Measurements from ENCODE around the gene TMEM250. TPM values are rescaled to one million over a fixed set of nuclear protein-coding genes. Genes with fewer than 3 reads are reported as not detected.

The TMEM250 gene
- total RNA-seq, 1 donor from 2014 or later, result 30.7 TPM

- peak within 1 kb of the TSS; percentile 87 for H3K27ac ChIP-seq
- no peaks in the 10 kb centered on the region for H3K27me3 ChIP-seq
- DNase-seq (peak; percentile 90), ATAC-seq (peak; percentile 69)
- no peak for TF ChIP-seq CTCF (IDR thresholded peaks at IDR 0.05)
- peaks cover 47% of the 10 kb centered on the region for H3K4me1 ChIP-seq
- peak within 1 kb of the TSS; percentile 84 for H3K4me3 ChIP-seq
- no peaks in the 10 kb centered on the region for H3K9me3 ChIP-seq
- intact Hi-C loops (cut with DNase I), result no loop called here
- no peaks in the 10 kb centered on the region for H3K36me3 ChIP-seq
Measured at GRCh38 chr9:136095070-136096058, 23.3 kb downstream of the TMEM250 start, which contains the start of gene NACC2. Gene NACC2, minus strand, starts transcription at chr9:136095289. Its CDS starts 44,768 bp downstream, at chr9:136050521.

- intact Hi-C loops (cut with DNase I), result no loop called here
- no peak for TF ChIP-seq CTCF (IDR thresholded peaks at IDR 0.05)
- H3K4me3 ChIP-seq, result peak overlapping the region; percentile 84
- H3K27ac ChIP-seq, result peak overlapping the region; percentile 87
- peak; percentile 81 for ATAC-seq
- no peaks in the 10 kb centered on the region for H3K27me3 ChIP-seq
- DNase-seq, result peak; percentile 92
- no peaks in the 10 kb centered on the region for H3K36me3 ChIP-seq
- H3K9me3 ChIP-seq, result no peaks in the 10 kb centered on the region
- peaks cover 58% of the 10 kb centered on the region for H3K4me1 ChIP-seq
Measured at GRCh38 chr9:136093995-136094881, 24.4 kb downstream of the TMEM250 start.

GRCh38 chr9:136093346-136093986 lies 25.2 kb downstream of the TMEM250 start:
- Histone ChIP-seq H3K27ac (peak overlapping the region; percentile 87), H3K4me1 (peaks cover 60% of the 10 kb centered on the region), H3K36me3 (no peaks in the 10 kb centered on the region), H3K9me3 (no peaks in the 10 kb centered on the region), H3K27me3 (no peaks in the 10 kb centered on the region), H3K4me3 (peak overlapping the region; percentile 84)
- no peak for DNase-seq
- TF ChIP-seq CTCF (IDR thresholded peaks at IDR 0.05), result no peak
- ATAC-seq, result peak; percentile 12
- intact Hi-C loops (cut with DNase I), result no loop called here

- H3K4me3 ChIP-seq, result no peak overlapping the region
- H3K27me3 ChIP-seq, result no peaks in the 10 kb centered on the region
- no peak overlapping the region for H3K27ac ChIP-seq
- no peaks in the 10 kb centered on the region for H3K36me3 ChIP-seq
- intact Hi-C loops (cut with DNase I), result no loop called here
- DNase-seq, result no peak
- H3K4me1 ChIP-seq, result peaks cover 63% of the 10 kb centered on the region
- peak; percentile 6 for TF ChIP-seq CTCF (IDR thresholded peaks at IDR 0.05)
- H3K9me3 ChIP-seq, result no peaks in the 10 kb centered on the region
- ATAC-seq, result no peak
Measured at GRCh38 chr9:136092741-136093140, 25.9 kb downstream of the TMEM250 start.

DNA sequence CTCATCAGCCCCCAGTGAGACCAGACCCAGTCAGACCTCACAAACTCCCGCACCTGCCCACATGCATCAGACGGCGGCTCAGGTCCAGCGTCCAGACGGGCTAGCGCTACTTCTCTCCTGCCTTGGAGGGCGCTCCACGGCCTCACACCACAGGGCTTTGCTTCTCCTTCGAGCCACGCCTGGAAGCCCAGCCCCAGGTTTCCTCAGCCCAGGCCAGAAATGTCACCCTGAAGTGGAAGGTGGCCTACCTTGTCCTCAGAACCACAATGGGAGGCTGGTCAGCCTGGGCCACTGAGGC lies 26.4 kb downstream of the TMEM250 start:
- no peak for DNase-seq
- Histone ChIP-seq H3K27ac (no peak overlapping the region), H3K36me3 (no peaks in the 10 kb centered on the region), H3K9me3 (no peaks in the 10 kb centered on the region), H3K4me3 (no peak overlapping the region), H3K4me1 (peaks cover 63% of the 10 kb centered on the region), H3K27me3 (no peaks in the 10 kb centered on the region)
- no peak for ATAC-seq
- TF ChIP-seq CTCF (IDR thresholded peaks at IDR 0.05), result no peak
- intact Hi-C loops (cut with DNase I), result no loop called here
